Measurements from ENCODE around the gene ZFP92.

GRCh38 chrX:153409414-153410101 lies 1.7 kb upstream of the ZFP92 start:
- TF ChIP-seq CTCF (IDR thresholded peaks at IDR 0.05; ENCODE audit: borderline replicate concordance, extremely low read depth, low read length, poor library complexity, severe bottlenecking): no peak
- no peak for TF ChIP-seq EZH2 (IDR thresholded peaks at IDR 0.05; ENCODE audit: borderline replicate concordance, low read depth, low read length, severe bottlenecking)
